Karpas-422 (cell line): ENCODE data around the gene PATJ. TPM values are rescaled to one million over a fixed set of nuclear protein-coding genes. Genes with fewer than 3 reads are reported as not detected.

Experiments
- DNase-seq: peaks from one replicate; pipeline ENCODE4 v3.0.0-alpha.2; 2015
- H2AFZ ChIP-seq: fragments of 200-600 bp; sonication (generic); 2 replicates; pipeline ENCODE4 v1.6.1; 2014; ENCODE audit warnings: antibody characterized with exemption, low read length, mixed read lengths
- H3K27ac ChIP-seq: fragments of 200-600 bp; sonication (generic); 2 replicates; pipeline ENCODE4 v1.5.1; 2014; ENCODE audit warnings: mild to moderate bottlenecking, low read length, moderate library complexity
- H3K27me3 ChIP-seq: fragments of 200-600 bp; sonication (generic); 2 replicates; pipeline ENCODE4 v1.6.1; 2014; ENCODE audit warnings: low read length, mixed read lengths
- H3K36me3 ChIP-seq: fragments of 200-600 bp; sonication (generic); 2 replicates; pipeline ENCODE4 v1.6.1; 2014; ENCODE audit warnings: low read length, mixed read lengths; ENCODE audit not compliant: insufficient read depth
- H3K4me1 ChIP-seq: fragments of 200-600 bp; sonication (generic); 2 replicates; pipeline ENCODE4 v1.6.1; 2014; ENCODE audit warnings: mild to moderate bottlenecking, low read length, mixed read lengths
- H3K4me2 ChIP-seq: fragments of 200-600 bp; sonication (generic); 2 replicates; pipeline ENCODE4 v1.6.1; 2014; ENCODE audit warnings: low read length, low read depth, mild to moderate bottlenecking; ENCODE audit not compliant: poor library complexity, severe bottlenecking
- H3K4me3 ChIP-seq: fragments of 200-600 bp; sonication (generic); 2 replicates; pipeline ENCODE4 v1.5.1; 2014; ENCODE audit warnings: mild to moderate bottlenecking, antibody characterized with exemption, low read length, mixed read lengths
- H3K79me2 ChIP-seq: fragments of 200-600 bp; sonication (generic); 2 replicates; pipeline ENCODE4 v1.6.1; 2014; ENCODE audit warnings: mild to moderate bottlenecking, low read length, mixed read lengths
- H3K9ac ChIP-seq: fragments of 200-600 bp; sonication (generic); 2 replicates; pipeline ENCODE4 v1.6.0; 2014; ENCODE audit warnings: low read length
- H3K9me2 ChIP-seq: fragments of 200-600 bp; sonication (generic), shearing (Covaris generic); replicated peaks from 2 replicates; pipeline ENCODE4 v1.6.0; 2014; ENCODE audit warnings: mild to moderate bottlenecking, low read length, moderate library complexity; ENCODE audit not compliant: insufficient read depth
- H3K9me3 ChIP-seq: fragments of 300-700, 200-600 bp; sonication (generic); 2 replicates; pipeline ENCODE4 v1.6.1; 2014; ENCODE audit warnings: low read length, mixed read lengths
- H4K20me1 ChIP-seq: fragments of 200-600 bp; sonication (generic); 2 replicates; pipeline ENCODE4 v1.6.1; 2014; ENCODE audit warnings: mild to moderate bottlenecking, antibody characterized with exemption, low read length, low read depth; ENCODE audit not compliant: insufficient read depth
- total RNA-seq: library from RNA; depleted of rRNA; stranded (reverse); fragments of >200 nt; shearing (Covaris generic); gene quantifications from 2 replicates; pipeline ENCODE4 v1.2.3, GENCODE V29; 2014; ENCODE audit warnings: low replicate concordance

PATJ gene
- total RNA-seq, 1 experiment from 2014 or later: not detected

DNA sequence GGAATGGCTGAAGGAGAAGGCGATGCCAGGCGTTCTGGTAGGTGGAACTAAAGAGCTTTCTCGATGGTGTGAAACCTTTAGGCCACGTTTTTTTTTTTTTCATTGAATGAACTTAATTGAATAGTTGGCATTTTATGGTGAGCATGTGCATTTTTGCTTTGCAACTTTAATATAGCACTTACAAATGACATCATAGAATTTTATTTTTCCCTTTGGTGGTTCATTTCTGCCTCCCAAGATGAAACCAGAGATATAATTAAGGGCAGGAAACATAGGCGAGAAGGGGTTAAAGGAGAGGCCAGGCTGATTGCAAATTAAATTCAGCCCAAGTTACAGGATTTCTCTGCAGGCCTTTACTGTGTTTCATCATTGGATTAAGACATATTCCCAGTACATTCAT is 366.8 kb downstream of the PATJ start:
- no peak overlapping the region for H3K27ac ChIP-seq

DNA sequence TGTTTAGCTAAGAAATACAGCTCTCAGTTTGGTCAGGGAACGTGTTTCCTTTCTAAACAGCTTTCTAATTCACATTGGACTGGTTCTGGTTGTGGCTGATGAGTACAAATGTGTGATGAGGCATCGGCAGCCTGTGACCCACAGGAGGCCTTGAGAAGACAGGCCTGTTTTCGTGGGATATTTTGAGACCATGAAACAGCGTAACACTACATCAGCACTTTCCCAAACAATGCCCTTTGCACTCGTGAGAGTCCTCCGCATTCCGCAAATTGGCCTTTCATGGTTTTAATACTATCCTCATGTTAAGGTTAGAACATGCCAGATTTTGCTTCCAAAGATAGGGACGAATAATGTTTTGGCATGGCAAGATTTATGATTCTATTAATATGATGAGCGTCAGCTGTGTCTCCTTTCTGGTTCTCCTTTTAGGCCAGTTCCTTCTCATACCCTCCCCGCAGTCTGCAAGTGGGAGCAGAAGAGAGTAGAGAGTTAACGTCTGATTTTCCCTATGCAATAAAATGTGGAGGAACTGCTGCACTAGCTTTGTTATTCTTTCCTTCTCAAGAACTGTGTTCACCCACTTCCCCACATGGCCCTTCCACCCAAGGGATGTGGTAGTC is 368.0 kb downstream of the PATJ start:
- H4K20me1 ChIP-seq: no peaks in the 10 kb centered on the region
- no peak overlapping the region for H3K4me3 ChIP-seq
- H3K36me3 ChIP-seq: no peaks in the 10 kb centered on the region
- H3K9me3 ChIP-seq: no peaks in the 10 kb centered on the region
- no peak for DNase-seq
- no peak overlapping the region for H2AFZ ChIP-seq
- no peaks in the 10 kb centered on the region for H3K27me3 ChIP-seq
- no peaks in the 10 kb centered on the region for H3K79me2 ChIP-seq
- H3K27ac ChIP-seq: no peak overlapping the region
- no peak overlapping the region for H3K4me2 ChIP-seq
- no peak overlapping the region for H3K9ac ChIP-seq
- no peaks in the 10 kb centered on the region for H3K9me2 ChIP-seq
- H3K4me1 ChIP-seq: no peaks in the 10 kb centered on the region

More for the DNA sequence above, 366.8 kb downstream of the PATJ start:
- no peaks in the 10 kb centered on the region for H3K4me1 ChIP-seq
- no peak overlapping the region for H3K4me2 ChIP-seq
- H4K20me1 ChIP-seq: no peaks in the 10 kb centered on the region
- H3K9ac ChIP-seq: no peak overlapping the region
- no peaks in the 10 kb centered on the region for H3K79me2 ChIP-seq
- no peak overlapping the region for H2AFZ ChIP-seq
- no peaks in the 10 kb centered on the region for H3K9me2 ChIP-seq
- H3K9me3 ChIP-seq: no peaks in the 10 kb centered on the region
- no peak overlapping the region for H3K4me3 ChIP-seq
- DNase-seq: no peak
- H3K36me3 ChIP-seq: no peaks in the 10 kb centered on the region
- no peaks in the 10 kb centered on the region for H3K27me3 ChIP-seq

DNA sequence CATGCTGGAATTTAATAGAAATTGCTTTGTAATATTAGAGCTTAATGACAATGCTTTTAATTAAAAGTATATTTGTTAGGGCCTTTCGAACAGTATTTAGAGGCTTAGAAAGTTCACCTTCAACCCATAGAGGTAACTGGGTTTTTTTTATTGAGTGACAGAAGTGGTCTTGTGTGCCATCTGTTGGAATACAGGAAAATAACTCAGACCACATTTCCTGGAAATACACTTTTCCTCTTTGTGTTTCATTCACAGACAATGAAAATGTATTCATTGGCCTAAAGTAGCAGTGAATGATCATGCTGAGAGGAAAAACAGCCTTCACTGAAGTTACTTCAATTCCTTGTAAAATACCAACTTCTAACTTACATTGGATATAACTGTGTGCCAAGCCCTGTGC is 368.8 kb downstream of the PATJ start:
- no peaks in the 10 kb centered on the region for H3K36me3 ChIP-seq
- no peaks in the 10 kb centered on the region for H3K9me3 ChIP-seq
- H3K4me1 ChIP-seq: no peaks in the 10 kb centered on the region
- H2AFZ ChIP-seq: no peak overlapping the region
- no peak overlapping the region for H3K4me3 ChIP-seq
- H4K20me1 ChIP-seq: no peaks in the 10 kb centered on the region
- no peaks in the 10 kb centered on the region for H3K27me3 ChIP-seq
- no peaks in the 10 kb centered on the region for H3K79me2 ChIP-seq
- no peak overlapping the region for H3K27ac ChIP-seq
- DNase-seq: no peak
- H3K9ac ChIP-seq: no peak overlapping the region
- H3K4me2 ChIP-seq: no peak overlapping the region
- H3K9me2 ChIP-seq: no peaks in the 10 kb centered on the region

DNA sequence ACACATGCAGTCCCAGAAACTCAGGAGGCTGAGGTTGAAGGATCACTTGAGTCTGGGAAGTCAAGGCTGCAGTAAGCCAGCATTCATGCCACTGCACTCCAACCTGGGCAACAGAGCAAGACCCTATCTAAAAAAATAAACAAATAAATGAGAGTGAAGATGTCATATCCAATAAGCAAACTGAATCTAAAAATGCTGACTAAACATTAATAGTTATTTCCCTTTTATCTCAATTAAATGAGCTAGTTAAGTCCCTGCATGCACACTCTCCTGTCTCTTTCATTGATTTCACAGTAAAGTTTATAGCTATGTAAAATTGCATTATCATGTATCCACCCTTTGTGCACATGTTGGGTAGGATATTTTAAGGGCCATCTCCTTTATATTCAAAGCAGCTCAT is 371.2 kb downstream of the PATJ start:
- no peaks in the 10 kb centered on the region for H3K36me3 ChIP-seq
- no peak for DNase-seq
- H3K9me3 ChIP-seq: no peaks in the 10 kb centered on the region
- no peaks in the 10 kb centered on the region for H3K79me2 ChIP-seq
- no peaks in the 10 kb centered on the region for H3K9me2 ChIP-seq
- H4K20me1 ChIP-seq: no peaks in the 10 kb centered on the region
- H3K27ac ChIP-seq: no peak overlapping the region
- H3K27me3 ChIP-seq: no peaks in the 10 kb centered on the region
- no peaks in the 10 kb centered on the region for H3K4me1 ChIP-seq
- no peak overlapping the region for H3K9ac ChIP-seq
- H3K4me3 ChIP-seq: no peak overlapping the region
- H2AFZ ChIP-seq: no peak overlapping the region
- H3K4me2 ChIP-seq: no peak overlapping the region

DNA sequence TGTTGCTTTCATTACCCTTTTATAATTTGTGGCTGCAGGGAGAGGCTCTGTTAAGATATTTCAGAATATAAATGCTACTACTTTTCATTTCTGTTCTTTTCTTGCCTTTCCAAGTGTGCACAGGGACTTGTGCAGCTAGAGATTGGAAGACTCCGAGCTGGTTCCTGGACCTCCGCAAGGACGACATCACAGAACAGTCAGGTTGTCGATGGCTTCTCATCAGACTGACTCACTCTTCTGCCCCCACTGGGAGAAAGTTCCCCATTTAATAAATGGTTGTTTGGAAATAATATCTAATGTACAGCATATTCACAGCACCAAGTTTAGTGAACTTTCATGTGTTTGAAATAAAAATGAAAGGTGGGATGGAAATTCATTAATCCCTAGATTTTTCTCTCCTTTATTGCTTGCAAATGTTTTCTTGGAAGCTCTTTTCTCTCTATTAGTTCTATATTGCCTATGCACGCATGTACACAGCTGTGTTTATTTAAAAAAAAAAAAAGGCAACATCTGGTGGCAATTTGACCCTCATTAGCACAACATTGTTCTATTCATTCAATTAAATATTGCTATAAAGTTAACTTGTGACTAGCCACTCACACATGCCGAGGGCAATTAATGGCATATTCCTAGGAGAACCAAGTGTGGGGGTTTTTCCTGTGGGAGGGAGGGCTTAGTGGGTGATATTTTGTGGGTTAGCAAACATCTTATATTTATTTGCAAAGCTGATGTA is 374.9 kb downstream of the PATJ start:
- no peak overlapping the region for H3K27ac ChIP-seq

DNA sequence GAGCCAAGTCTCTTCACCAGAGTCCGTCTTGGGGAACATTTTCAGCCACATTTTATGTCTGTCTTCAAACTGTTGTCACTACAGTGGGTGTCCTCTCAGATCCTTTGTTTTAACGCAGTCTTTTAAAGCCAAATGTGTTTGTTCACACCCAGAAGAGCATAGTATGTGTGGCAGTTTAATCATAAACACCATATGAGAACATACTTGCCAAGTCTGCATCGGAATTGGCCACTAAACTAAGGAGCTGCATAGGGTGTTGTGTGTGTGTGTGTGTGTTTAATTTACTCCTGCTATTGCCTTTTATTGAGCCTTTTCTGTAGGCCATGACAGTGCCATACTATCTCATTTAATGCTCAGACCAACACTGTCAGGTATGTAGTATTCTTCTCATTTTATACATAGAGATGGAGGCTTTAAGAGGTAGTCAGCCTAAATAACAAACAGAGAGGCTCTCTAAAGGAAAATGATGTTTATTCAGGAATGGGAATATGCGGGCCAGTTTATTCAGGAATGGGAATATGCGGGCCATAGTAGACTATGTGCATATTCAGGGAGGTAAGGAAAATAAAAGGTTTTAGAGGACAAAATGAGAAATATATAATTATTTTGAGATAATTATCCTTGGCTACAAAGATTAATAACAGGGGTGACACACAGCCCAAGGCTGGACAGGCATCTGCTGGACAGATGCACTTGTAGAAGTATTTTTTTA is 384.5 kb downstream of the PATJ start:
- Histone ChIP-seq H3K4me2 (no peak overlapping the region), H2AFZ (no peak overlapping the region), H4K20me1 (no peaks in the 10 kb centered on the region), H3K9me3 (no peaks in the 10 kb centered on the region), H3K9ac (no peak overlapping the region), H3K4me1 (no peaks in the 10 kb centered on the region), H3K9me2 (no peaks in the 10 kb centered on the region), H3K27ac (no peak overlapping the region), H3K79me2 (no peaks in the 10 kb centered on the region), H3K27me3 (no peaks in the 10 kb centered on the region), H3K36me3 (no peaks in the 10 kb centered on the region), H3K4me3 (no peak overlapping the region)
- DNase-seq: no peak

More for the DNA sequence above, 374.9 kb downstream of the PATJ start:
- Histone ChIP-seq H3K4me3 (no peak overlapping the region), H3K27me3 (no peaks in the 10 kb centered on the region), H3K9me2 (no peaks in the 10 kb centered on the region), H3K79me2 (no peaks in the 10 kb centered on the region), H3K36me3 (no peaks in the 10 kb centered on the region), H2AFZ (no peak overlapping the region), H3K4me1 (no peaks in the 10 kb centered on the region), H4K20me1 (no peaks in the 10 kb centered on the region), H3K4me2 (no peak overlapping the region), H3K9ac (no peak overlapping the region), H3K9me3 (no peaks in the 10 kb centered on the region)
- no peak for DNase-seq

DNA sequence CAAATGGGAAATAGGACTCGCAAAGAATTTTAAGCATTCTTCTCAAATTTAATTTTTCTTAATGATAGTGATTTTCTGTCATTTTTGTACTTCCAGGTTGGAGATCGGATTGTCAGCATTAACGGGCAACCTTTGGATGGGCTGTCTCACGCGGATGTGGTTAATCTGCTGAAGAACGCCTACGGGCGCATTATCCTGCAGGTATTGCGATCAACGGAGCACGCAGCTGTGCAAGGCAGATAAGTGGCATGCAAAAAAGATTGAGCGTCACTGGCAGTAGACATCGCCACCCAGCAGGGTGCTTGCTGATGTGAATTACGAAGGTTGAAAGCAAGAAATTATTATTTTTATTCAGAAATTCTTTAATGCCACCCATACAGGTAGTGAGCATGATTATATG is 386.5 kb downstream of the PATJ start:
- H3K4me3 ChIP-seq: no peak overlapping the region
- no peaks in the 10 kb centered on the region for H3K79me2 ChIP-seq
- H3K9me2 ChIP-seq: no peaks in the 10 kb centered on the region
- H3K36me3 ChIP-seq: no peaks in the 10 kb centered on the region
- no peak overlapping the region for H3K9ac ChIP-seq
- H3K9me3 ChIP-seq: no peaks in the 10 kb centered on the region
- no peaks in the 10 kb centered on the region for H4K20me1 ChIP-seq
- no peak overlapping the region for H2AFZ ChIP-seq
- H3K27ac ChIP-seq: no peak overlapping the region
- H3K4me1 ChIP-seq: no peaks in the 10 kb centered on the region
- no peak for DNase-seq
- no peaks in the 10 kb centered on the region for H3K27me3 ChIP-seq
- H3K4me2 ChIP-seq: no peak overlapping the region

DNA sequence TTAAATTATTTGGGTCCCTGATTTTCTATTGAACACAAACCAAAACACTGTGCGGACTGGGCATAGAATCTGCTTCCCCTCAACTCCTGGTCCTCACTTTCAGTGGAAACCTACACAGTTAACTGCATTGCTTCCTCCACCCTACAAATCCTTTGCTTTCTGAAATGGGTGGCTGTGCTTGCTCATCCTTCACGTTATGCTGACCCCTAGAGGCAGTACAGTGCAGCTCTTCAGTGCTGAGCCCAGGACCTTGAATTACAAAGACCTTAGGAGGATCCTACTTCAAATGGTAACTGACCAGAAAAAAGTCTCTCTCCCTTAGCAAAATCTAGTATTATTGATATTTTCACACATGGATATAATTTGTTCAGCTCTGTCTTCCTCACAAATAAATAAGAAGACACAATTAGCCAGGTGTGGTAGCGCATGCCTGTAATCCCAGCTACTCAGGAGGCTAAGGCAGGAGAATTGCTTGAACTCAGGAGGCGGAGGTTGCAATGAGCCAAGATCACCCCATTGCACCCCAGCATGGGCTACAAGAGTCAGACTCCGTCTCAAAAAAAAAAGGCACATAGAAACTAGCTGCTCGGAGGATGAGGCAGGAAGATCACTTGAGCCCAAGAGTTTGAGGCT is 388.9 kb downstream of the PATJ start:
- Histone ChIP-seq H3K9me2 (no peaks in the 10 kb centered on the region), H3K4me2 (no peak overlapping the region), H3K9ac (no peak overlapping the region), H3K4me3 (no peak overlapping the region), H3K27ac (no peak overlapping the region), H3K4me1 (no peaks in the 10 kb centered on the region), H2AFZ (no peak overlapping the region), H4K20me1 (no peaks in the 10 kb centered on the region), H3K9me3 (no peaks in the 10 kb centered on the region), H3K27me3 (no peaks in the 10 kb centered on the region), H3K79me2 (no peaks in the 10 kb centered on the region), H3K36me3 (no peaks in the 10 kb centered on the region)
- peak; percentile 74 for DNase-seq
